Measurements from ENCODE around the gene SYNJ1.
"Not testable (repeated sequence)": the region's sequence is repeated elsewhere in the genome, so short reads cannot be mapped to it uniquely, and the experiment has no call there.

SYNJ1 gene

GRCh38 chr21:32611471-32611997 is 116.3 kb downstream of the SYNJ1 start:
- no peak for DNase-seq

- DNase-seq, result not testable (repeated sequence)
These were observed 116.9 kb downstream of the SYNJ1 start for GRCh38 chr21:32610940-32611339.

GRCh38 chr21:32608851-32609250 is 119.0 kb downstream of the SYNJ1 start:
- no peak for DNase-seq

GRCh38 chr21:32605469-32605868 is 122.3 kb downstream of the SYNJ1 start:
- no peak for DNase-seq

- no peak for DNase-seq
These were observed 123.3 kb downstream of the SYNJ1 start for GRCh38 chr21:32604464-32604863.

GRCh38 chr21:32603131-32603530 is 124.7 kb downstream of the SYNJ1 start:
- DNase-seq, result no peak

GRCh38 chr21:32602099-32602498 is 125.7 kb downstream of the SYNJ1 start:
- no peak for DNase-seq

- no peak for DNase-seq
These were observed 128.3 kb downstream of the SYNJ1 start for GRCh38 chr21:32599526-32599925.

GRCh38 chr21:32599091-32599490 is 128.7 kb downstream of the SYNJ1 start:
- DNase-seq, result no peak

- no peak for DNase-seq
These were observed 130.6 kb downstream of the SYNJ1 start for GRCh38 chr21:32597205-32597604.

GRCh38 chr21:32595431-32595830 is 132.4 kb downstream of the SYNJ1 start:
- no peak for DNase-seq

- no peak for DNase-seq
These were observed 134.1 kb downstream of the SYNJ1 start for GRCh38 chr21:32593690-32594089.

GRCh38 chr21:32592929-32593502 is 134.8 kb downstream of the SYNJ1 start:
- DNase-seq, result no peak

GRCh38 chr21:32590130-32590529 is 137.7 kb downstream of the SYNJ1 start:
- DNase-seq, result no peak

- DNase-seq, result no peak
These were observed 140.2 kb downstream of the SYNJ1 start for GRCh38 chr21:32587651-32588050.

GRCh38 chr21:32587120-32587519 is 140.7 kb downstream of the SYNJ1 start:
- DNase-seq, result no peak

- DNase-seq, result no peak
These were observed 141.8 kb downstream of the SYNJ1 start for GRCh38 chr21:32585970-32586369.

GRCh38 chr21:32585042-32585710 is 142.6 kb downstream of the SYNJ1 start, which contains the start of gene TCP10L:
Gene TCP10L (minus strand): TSS chr21:32585523. CDS start chr21:32584304, 1,219 bp downstream.
- DNase-seq, result no peak

GRCh38 chr21:32584472-32584871 is 143.3 kb downstream of the SYNJ1 start:
- DNase-seq, result no peak

GRCh38 chr21:32581732-32582131 is 146.1 kb downstream of the SYNJ1 start:
- DNase-seq, result peak; percentile 19

GRCh38 chr21:32580949-32581348 is 146.9 kb downstream of the SYNJ1 start:
- no peak for DNase-seq
